Upper lobe of left lung (tissue), 4 donors: ENCODE data around the gene PGPEP1.

Experiments used
- EP300 ChIP-seq, 4 donors: sonication (generic); formaldehyde crosslinking; IDR thresholded peaks; one replicate each; pipeline ENCODE4 v1.5.1; 2017; ENCODE audit warnings: antibody characterized with exemption in 4 of 4, control low read depth in 2 of 4
- POLR2A ChIP-seq, 4 donors: fragments of 450-650 bp; IDR thresholded peaks; one replicate each; pipeline ENCODE4 v1.5.1; 2016 to 2017; ENCODE audit warnings: antibody characterized with exemption in 4 of 4, mild to moderate bottlenecking in 2 of 4
- TF ChIP-seq, protein P1 (sequence below), 6 experiments: fragments of 450-650 bp in 4 of 6; fragments of 200-600 bp in 2 of 6; sonication (generic) in 2 of 6; IDR thresholded peaks; one replicate each; pipeline ENCODE4 v1.5.1; 2016 to 2019; ENCODE audit warnings: antibody characterized with exemption in 6 of 6

DNA sequence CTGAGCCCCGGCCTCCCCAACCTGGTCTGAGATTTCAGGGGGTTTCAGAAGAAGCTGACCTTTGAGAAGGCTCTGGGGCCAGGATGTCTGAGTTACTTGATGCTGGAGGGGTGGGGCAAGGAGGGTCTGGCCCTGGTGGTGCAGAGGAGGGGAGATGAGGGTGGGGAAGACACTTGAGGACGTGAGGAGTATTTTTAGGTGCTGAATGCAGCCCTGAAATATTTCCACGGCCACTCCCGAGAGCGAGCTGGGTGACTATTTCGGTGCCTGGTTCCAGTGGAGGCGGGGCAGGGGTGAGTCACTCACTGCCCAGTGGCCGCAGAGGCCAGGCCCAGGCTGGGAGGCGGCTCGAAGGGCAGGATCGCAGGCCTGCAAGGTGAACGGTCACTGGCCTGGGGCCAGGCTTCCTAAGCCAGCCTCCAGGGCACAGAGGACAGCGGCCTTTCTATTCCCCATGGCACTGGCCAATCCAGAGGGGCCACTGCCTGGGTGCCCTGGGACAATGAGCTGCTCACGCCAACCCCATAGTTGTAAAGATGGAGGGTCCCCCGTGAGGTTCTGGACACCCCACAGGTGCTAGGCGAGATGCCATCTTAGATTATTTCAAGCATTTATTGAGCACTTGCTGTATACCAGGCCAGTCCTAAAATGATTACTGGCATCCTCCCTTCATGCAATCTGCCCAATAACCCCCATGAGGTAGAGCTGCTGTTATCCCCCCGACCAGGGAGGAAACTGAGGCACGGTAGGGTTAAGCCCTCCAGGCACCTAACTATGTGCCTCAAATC, 39.3 kb upstream of the PGPEP1 start:
- TF ChIP-seq POLR2A (IDR thresholded peaks at IDR 0.05) (no peak), EP300 (IDR thresholded peaks at IDR 0.05) (no peak)
- TF ChIP-seq, protein P1, sequence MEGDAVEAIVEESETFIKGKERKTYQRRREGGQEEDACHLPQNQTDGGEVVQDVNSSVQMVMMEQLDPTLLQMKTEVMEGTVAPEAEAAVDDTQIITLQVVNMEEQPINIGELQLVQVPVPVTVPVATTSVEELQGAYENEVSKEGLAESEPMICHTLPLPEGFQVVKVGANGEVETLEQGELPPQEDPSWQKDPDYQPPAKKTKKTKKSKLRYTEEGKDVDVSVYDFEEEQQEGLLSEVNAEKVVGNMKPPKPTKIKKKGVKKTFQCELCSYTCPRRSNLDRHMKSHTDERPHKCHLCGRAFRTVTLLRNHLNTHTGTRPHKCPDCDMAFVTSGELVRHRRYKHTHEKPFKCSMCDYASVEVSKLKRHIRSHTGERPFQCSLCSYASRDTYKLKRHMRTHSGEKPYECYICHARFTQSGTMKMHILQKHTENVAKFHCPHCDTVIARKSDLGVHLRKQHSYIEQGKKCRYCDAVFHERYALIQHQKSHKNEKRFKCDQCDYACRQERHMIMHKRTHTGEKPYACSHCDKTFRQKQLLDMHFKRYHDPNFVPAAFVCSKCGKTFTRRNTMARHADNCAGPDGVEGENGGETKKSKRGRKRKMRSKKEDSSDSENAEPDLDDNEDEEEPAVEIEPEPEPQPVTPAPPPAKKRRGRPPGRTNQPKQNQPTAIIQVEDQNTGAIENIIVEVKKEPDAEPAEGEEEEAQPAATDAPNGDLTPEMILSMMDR (IDR thresholded peaks at IDR 0.05) = peak in 1 of 6 experiments; percentile 6
